Thoracic aorta (tissue), 2 donors: Measurements from ENCODE around the gene AVEN. TPM values are rescaled to one million over a fixed set of nuclear protein-coding genes. Genes with fewer than 3 reads are reported as not detected.
"Not testable (repeated sequence)": the region's sequence is repeated elsewhere in the genome, so short reads cannot be mapped to it uniquely, and the experiment has no call there.

Experiments
- ATAC-seq: fragments of 150-250 bp; one replicate; pipeline ENCODE4 v1.8.0; 2017; ENCODE audit warnings: low read depth; ENCODE audit not compliant: insufficient number of reproducible peaks, low FRiP score
- DNase-seq: peaks from one replicate; pipeline ENCODE4 v3.0.0-alpha.2; 2020; ENCODE audit warnings: low spot score
- H3K27ac ChIP-seq, 2 donors: fragments of 200-600 bp; sonication (generic); 1 replicate in 1 of 2; 2 replicates in 1 of 2; pipeline ENCODE4 v1.5.1; 2016; ENCODE audit warnings: mild to moderate bottlenecking in 2 of 2, moderate library complexity in 2 of 2
- H3K27me3 ChIP-seq: fragments of 200-600 bp; sonication (generic); replicated peaks from 2 replicates; pipeline ENCODE4 v1.6.0; 2016; ENCODE audit warnings: mild to moderate bottlenecking; ENCODE audit not compliant: insufficient read depth
- H3K36me3 ChIP-seq: fragments of 200-600 bp; sonication (generic); one replicate; pipeline ENCODE4 v1.5.1; 2016
- H3K4me1 ChIP-seq, 2 donors: fragments of 200-600 bp; sonication (generic); 1 replicate in 1 of 2; 2 replicates in 1 of 2; pipeline versions ENCODE4 v1.5.1 to v1.6.0; 2016; ENCODE audit warnings: low read depth in 2 of 2, mild to moderate bottlenecking in 1 of 2; ENCODE audit not compliant: control insufficient read depth in 1 of 2
- H3K4me3 ChIP-seq: fragments of 200-600 bp; sonication (generic); 2 replicates; pipeline ENCODE4 v1.5.1; 2016; ENCODE audit warnings: mild to moderate bottlenecking
- H3K9me3 ChIP-seq: fragments of 200-600 bp; sonication (generic); 2 replicates; pipeline ENCODE4 v1.5.1; 2016
- total RNA-seq, 2 donors: library from RNA; depleted of rRNA; stranded (reverse); fragments of >200 nt; gene quantifications; one replicate each; pipeline versions ENCODE4 v1.1.0 to v1.2.3, GENCODE V29; 2016
- TF ChIP-seq, protein P1 (sequence below): fragments of 200-600 bp; sonication (generic); IDR thresholded peaks from one replicate; pipeline ENCODE4 v1.5.1; 2019; ENCODE audit warnings: antibody characterized with exemption

Gene AVEN
- total RNA-seq, 2 donors from 2014 or later: 26.5 to 29.0 TPM

GRCh38 chr15:34023907-34024306 lies 15.1 kb downstream of the AVEN start:
- Histone ChIP-seq H3K27me3 (no peaks in the 10 kb centered on the region), H3K4me1 (no peaks in the 10 kb centered on the region), H3K36me3 (no peaks in the 10 kb centered on the region), H3K27ac (no peak overlapping the region), H3K9me3 (no peaks in the 10 kb centered on the region), H3K4me3 (no peak overlapping the region)
- TF ChIP-seq, protein P1, sequence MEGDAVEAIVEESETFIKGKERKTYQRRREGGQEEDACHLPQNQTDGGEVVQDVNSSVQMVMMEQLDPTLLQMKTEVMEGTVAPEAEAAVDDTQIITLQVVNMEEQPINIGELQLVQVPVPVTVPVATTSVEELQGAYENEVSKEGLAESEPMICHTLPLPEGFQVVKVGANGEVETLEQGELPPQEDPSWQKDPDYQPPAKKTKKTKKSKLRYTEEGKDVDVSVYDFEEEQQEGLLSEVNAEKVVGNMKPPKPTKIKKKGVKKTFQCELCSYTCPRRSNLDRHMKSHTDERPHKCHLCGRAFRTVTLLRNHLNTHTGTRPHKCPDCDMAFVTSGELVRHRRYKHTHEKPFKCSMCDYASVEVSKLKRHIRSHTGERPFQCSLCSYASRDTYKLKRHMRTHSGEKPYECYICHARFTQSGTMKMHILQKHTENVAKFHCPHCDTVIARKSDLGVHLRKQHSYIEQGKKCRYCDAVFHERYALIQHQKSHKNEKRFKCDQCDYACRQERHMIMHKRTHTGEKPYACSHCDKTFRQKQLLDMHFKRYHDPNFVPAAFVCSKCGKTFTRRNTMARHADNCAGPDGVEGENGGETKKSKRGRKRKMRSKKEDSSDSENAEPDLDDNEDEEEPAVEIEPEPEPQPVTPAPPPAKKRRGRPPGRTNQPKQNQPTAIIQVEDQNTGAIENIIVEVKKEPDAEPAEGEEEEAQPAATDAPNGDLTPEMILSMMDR: no peak
- no peak for DNase-seq
- ATAC-seq: no peak

- Histone ChIP-seq H3K4me1 (no peaks in the 10 kb centered on the region), H3K4me3 (no peak overlapping the region), H3K27ac (no peak overlapping the region), H3K27me3 (no peaks in the 10 kb centered on the region), H3K36me3 (no peaks in the 10 kb centered on the region), H3K9me3 (no peaks in the 10 kb centered on the region)
- DNase-seq (no peak), ATAC-seq (no peak)
- TF ChIP-seq, protein P1: no peak
Measured at GRCh38 chr15:34019369-34019990, 19.5 kb downstream of the AVEN start.

DNA sequence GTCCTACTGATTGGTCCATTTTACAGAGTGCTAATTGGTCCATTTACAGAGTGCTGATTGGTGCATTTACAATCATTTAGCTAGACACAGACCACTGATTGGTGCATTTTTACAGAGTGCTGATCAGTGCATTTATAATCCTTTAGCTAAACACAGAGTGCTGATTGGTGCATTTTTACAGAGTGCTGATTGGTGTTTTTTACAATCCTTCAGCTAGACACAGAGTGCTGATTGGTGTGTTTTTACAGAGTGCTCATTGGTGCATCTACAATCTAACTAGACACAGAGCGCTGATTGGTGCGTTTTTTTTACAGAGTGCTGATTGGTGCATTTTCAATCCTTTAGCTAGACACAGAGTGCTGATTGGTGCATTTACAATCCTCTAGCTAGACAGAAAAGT lies 20.3 kb downstream of the AVEN start:
- not testable (repeated sequence) for H3K27me3 ChIP-seq, H3K36me3 ChIP-seq, H3K4me3 ChIP-seq, ATAC-seq, H3K27ac ChIP-seq, DNase-seq, H3K9me3 ChIP-seq, H3K4me1 ChIP-seq

- TF ChIP-seq, protein P1: no peak
- no peak overlapping the region for H3K4me3 ChIP-seq
Measured at GRCh38 chr15:34018021-34018645, 20.9 kb downstream of the AVEN start.

GRCh38 chr15:34014556-34014955 lies 24.4 kb downstream of the AVEN start:
- H3K4me1 ChIP-seq: no peaks in the 10 kb centered on the region
- ATAC-seq (no peak), DNase-seq (no peak)
- no peaks in the 10 kb centered on the region for H3K27me3 ChIP-seq
- TF ChIP-seq, protein P1: no peak
- no peaks in the 10 kb centered on the region for H3K36me3 ChIP-seq
- no peak overlapping the region for H3K27ac ChIP-seq
- H3K4me3 ChIP-seq: no peak overlapping the region
- no peaks in the 10 kb centered on the region for H3K9me3 ChIP-seq

More at GRCh38 chr15:34018021-34018645, 20.9 kb downstream of the AVEN start:
- no peak for ATAC-seq
- H3K9me3 ChIP-seq: no peaks in the 10 kb centered on the region
- no peaks in the 10 kb centered on the region for H3K27me3 ChIP-seq
- H3K36me3 ChIP-seq: no peaks in the 10 kb centered on the region
- H3K4me1 ChIP-seq: no peaks in the 10 kb centered on the region
- no peak for DNase-seq
- H3K27ac ChIP-seq: no peak overlapping the region

- Histone ChIP-seq H3K27me3 (no peaks in the 10 kb centered on the region), H3K4me1 (no peaks in the 10 kb centered on the region), H3K27ac (no peak overlapping the region), H3K9me3 (no peaks in the 10 kb centered on the region), H3K36me3 (no peaks in the 10 kb centered on the region), H3K4me3 (no peak overlapping the region)
- DNase-seq (no peak), ATAC-seq (no peak)
- TF ChIP-seq, protein P1: no peak
Measured at GRCh38 chr15:34013746-34014145, 25.3 kb downstream of the AVEN start.
